K562 (cell line): ENCODE data around the gene RASGRP4. TPM values are rescaled to one million over a fixed set of nuclear protein-coding genes. Genes with fewer than 3 reads are reported as not detected.

Source experiments
- ARNT ChIP-seq, 2 experiments: fragments of 450-650 bp; IDR thresholded peaks; 2 replicates each; pipeline ENCODE4 v1.6.1; 2016; ENCODE audit warnings: mild to moderate bottlenecking in 1 of 2
- CBX2 ChIP-seq: fragments of 200-600 bp; sonication (generic); IDR thresholded peaks from one replicate; pipeline ENCODE4 v1.6.1; 2012; ENCODE audit warnings: mild to moderate bottlenecking, low read length, inconsistent platforms; ENCODE audit not compliant: insufficient read depth, poor library complexity, severe bottlenecking
- EHMT2 ChIP-seq: fragments of 450-650 bp; IDR thresholded peaks from 2 replicates; pipeline ENCODE4 v1.6.1; 2018; ENCODE audit warnings: antibody characterized with exemption
- GABPB1 ChIP-seq: sonication (generic); formaldehyde crosslinking; IDR thresholded peaks from 2 replicates; pipeline ENCODE4 v1.8.0; 2022; ENCODE audit warnings: mild to moderate bottlenecking, missing genetic modification reagents
- GMEB1 ChIP-seq: fragments of 250-450 bp; sonication (Bioruptor Pico); IDR thresholded peaks from 2 replicates; pipeline ENCODE4 v1.4.0; 2020; ENCODE audit warnings: mild to moderate bottlenecking
- KLF1 ChIP-seq: fragments of 450-650 bp; IDR thresholded peaks from 2 replicates; pipeline ENCODE4 v1.6.1; 2016; ENCODE audit warnings: missing genetic modification characterization, missing compliant biosample characterization
- L3MBTL2 ChIP-seq: fragments of 450-650 bp; IDR thresholded peaks from 2 replicates; pipeline ENCODE4 v1.6.1; 2016; ENCODE audit warnings: mild to moderate bottlenecking, moderate library complexity
- MAX ChIP-seq: sonication (generic); formaldehyde crosslinking; IDR thresholded peaks from 2 replicates; pipeline ENCODE4 v1.9.0; 2022; ENCODE audit warnings: mild to moderate bottlenecking, missing genetic modification reagents
- MTA1 ChIP-seq: fragments of 450-650 bp; IDR thresholded peaks from 2 replicates; pipeline ENCODE4 v1.6.1; 2017; ENCODE audit warnings: borderline replicate concordance
- POLR2AphosphoS5 ChIP-seq: IDR thresholded peaks from 2 replicates; pipeline ENCODE4 v1.6.1; 2011; ENCODE audit warnings: mild to moderate bottlenecking, low read depth, low read length, moderate library complexity; ENCODE audit not compliant: control insufficient read depth, insufficient read depth
- POU5F1 ChIP-seq: fragments of 150-350 bp; IDR thresholded peaks from 2 replicates; pipeline ENCODE4 v1.6.1; 2014; ENCODE audit warnings: borderline replicate concordance, low read length, low read depth, mild to moderate bottlenecking; ENCODE audit not compliant: partially characterized antibody
- RBM15 ChIP-seq: fragments of 200-400 bp; formaldehyde crosslinking; IDR thresholded peaks from 2 replicates; pipeline ENCODE4 v1.6.1; 2018; ENCODE audit warnings: mild to moderate bottlenecking, low read length, moderate library complexity; ENCODE audit not compliant: insufficient read depth
- RHOXF2B ChIP-seq: fragments of 250-450 bp; sonication (Bioruptor Pico); conservative IDR thresholded peaks from 2 replicates; pipeline ENCODE4 v1.5.1; 2021
- SMARCE1 ChIP-seq: fragments of 450-650 bp; IDR thresholded peaks from 2 replicates; pipeline ENCODE4 v1.7.1; 2016; ENCODE audit warnings: mild to moderate bottlenecking
- TCF15 ChIP-seq: fragments of 250-450 bp; sonication (Bioruptor Pico); IDR thresholded peaks from 2 replicates; pipeline ENCODE4 v1.8.0; 2022; ENCODE audit warnings: moderate library complexity, mild to moderate bottlenecking, inconsistent platforms
- TEAD4 ChIP-seq, 2 experiments: sonication (generic) in 1 of 2; formaldehyde crosslinking in 1 of 2; IDR thresholded peaks; 2 replicates each; pipeline versions ENCODE4 v1.6.1 to v1.8.0; 2012 to 2022; ENCODE audit warnings: borderline replicate concordance in 1 of 2, inconsistent platforms in 1 of 2, low read length in 1 of 2, mild to moderate bottlenecking in 1 of 2, missing genetic modification reagents in 1 of 2
- TRIM24 ChIP-seq, 2 experiments: fragments of 450-650 bp; IDR thresholded peaks; 2 replicates each; pipeline ENCODE4 v1.6.1; 2016
- TRIM25 ChIP-seq: fragments of 450-650 bp; IDR thresholded peaks from 2 replicates; pipeline ENCODE4 v1.7.0; 2016; ENCODE audit warnings: borderline replicate concordance
- U2AF1 ChIP-seq: fragments of 200-400 bp; formaldehyde crosslinking; optimal IDR thresholded peaks from 2 replicates; pipeline ENCODE3; 2017; ENCODE audit warnings: mild to moderate bottlenecking, low read depth, low read length, moderate library complexity
- ZFX ChIP-seq: sonication (generic); formaldehyde crosslinking; IDR thresholded peaks from 2 replicates; pipeline ENCODE4 v1.8.0; 2022; ENCODE audit warnings: mild to moderate bottlenecking, missing genetic modification reagents, moderate library complexity
- ZNF143 ChIP-seq: sonication (generic); formaldehyde crosslinking; IDR thresholded peaks from 2 replicates; pipeline ENCODE4 v1.9.0; 2022; ENCODE audit warnings: mild to moderate bottlenecking, missing genetic modification reagents
- ZNF197 ChIP-seq: fragments of 200-800 bp; sonication (Bioruptor generic); IDR thresholded peaks from 2 replicates; pipeline ENCODE4 v1.6.1; 2016; ENCODE audit warnings: low read depth, missing genetic modification characterization, missing compliant biosample characterization
- ZNF212 ChIP-seq: fragments of 450-650 bp; formaldehyde crosslinking; IDR thresholded peaks from 2 replicates; pipeline ENCODE4 v1.4.0; 2020; ENCODE audit warnings: mild to moderate bottlenecking
- ZNF282 ChIP-seq: sonication (generic); formaldehyde crosslinking; IDR thresholded peaks from 2 replicates; pipeline ENCODE4 v1.8.1; 2023; ENCODE audit warnings: missing genetic modification reagents
- ZNF316 ChIP-seq: fragments of 450-650 bp; IDR thresholded peaks from 2 replicates; pipeline ENCODE4 v1.6.1; 2016
- ZNF41 ChIP-seq: fragments of 250-450 bp; sonication (Bioruptor Pico); conservative IDR thresholded peaks from 2 replicates; pipeline ENCODE4 v1.4.0; 2020; ENCODE audit warnings: mild to moderate bottlenecking
- ZNF668 ChIP-seq: fragments of 250-450 bp; sonication (Bioruptor Pico); IDR thresholded peaks from 2 replicates; pipeline ENCODE4 v1.8.0; 2022; ENCODE audit warnings: mild to moderate bottlenecking, inconsistent platforms
- polyA plus RNA-seq, 8 experiments: library from polyadenylated mRNA; depleted of rRNA in 4 of 8; stranded (reverse) in 5 of 8; unstranded in 3 of 8; fragments of >200 nt; fragmentation: Nextera tagmentation in 2 of 8; fragmentation: Illumina TruSeq in 1 of 8; extraction: Ambion mirVana in 2 of 8; extraction: Trizol in 1 of 8; gene quantifications; 2 replicates each; pipeline versions ENCODE4 v1.2.1 to v1.2.3, GENCODE V29; 2011 to 2014; ENCODE audit warnings: inconsistent platforms in 1 of 8, missing spikeins in 1 of 8
- total RNA-seq, 7 experiments: library from RNA; depleted of rRNA in 6 of 7; stranded (reverse); fragments of >200 nt in 6 of 7; fragmentation: Illumina TruSeq in 2 of 7; extraction: Trizol in 2 of 7; gene quantifications; 2 replicates each; pipeline versions ENCODE4 v1.2.1 to v1.2.3, GENCODE V29; 2011 to 2021; ENCODE audit warnings: low replicate concordance in 1 of 7

The RASGRP4 gene
- total and polyA plus RNA-seq, 9 of the 15 experiments (the other 6 are each of a cell fraction or from before 2014, with no cell fraction given), result 0.39 to 4.6 (median 3.8) TPM

GRCh38 chr19:38370299-38370698 is 55.7 kb downstream of the RASGRP4 start (continued):
- TF ChIP-seq TCF15 (CRISPR knock-in tag) (no peak), POU5F1 (no peak), RBM15 (no peak), MAX (peak; percentile 76), ZNF41 (CRISPR knock-in tag) (no peak), MTA1 (no peak), ZNF197 (no peak), ZNF143 (CRISPR knock-in tag) (no peak), KLF1 (no peak), ZNF668 (CRISPR knock-in tag) (no peak), ZNF316 (no peak), SMARCE1 (no peak), CBX2 (no peak), ARNT (IDR thresholded peaks at IDR 0.05) (no peak), L3MBTL2 (no peak), GMEB1 (CRISPR knock-in tag) (no peak), RHOXF2B (CRISPR knock-in tag) (no peak), GABPB1 (CRISPR knock-in tag) (no peak), EHMT2 (no peak), ZNF212 (no peak), TEAD4 (IDR thresholded peaks at IDR 0.05; ENCODE audit: low read length) (peak; percentile 83), TEAD4 (CRISPR knock-in tag; IDR thresholded peaks at IDR 0.05; ENCODE audit: borderline replicate concordance) (no peak), U2AF1 (no peak), TRIM24 (IDR thresholded peaks at IDR 0.05) (peak; percentile 86), ZFX (CRISPR knock-in tag) (no peak), POLR2AphosphoS5 (peak; percentile 79), ZNF282 (CRISPR knock-in tag) (no peak), TRIM25 (no peak)
